Heart left ventricle (tissue), 16 donors: Measurements from ENCODE around the gene CNST. TPM values are rescaled to one million over a fixed set of nuclear protein-coding genes. Genes with fewer than 3 reads are reported as not detected.

Experiments used
- ATAC-seq, 4 donors: fragments of 200-7000 bp; cut with Tn5 transposase; one replicate each; pipeline ENCODE4 v1.9.1; 2020 to 2022; ENCODE audit warnings: moderate library complexity in 4 of 4, mild to moderate bottlenecking in 3 of 4, moderate number of reproducible peaks in 1 of 4
- DNase-seq, 5 donors: peaks; one replicate each; pipeline ENCODE4 v3.0.0-alpha.2; 2020
- H3K27ac ChIP-seq, 12 donors: fragments of 200-600 bp; sonication (generic) in 4 of 12; one replicate each; pipeline versions ENCODE4 v1.5.0 to v1.8.0; 2016 to 2022; ENCODE audit warnings: mild to moderate bottlenecking in 2 of 12
- H3K27me3 ChIP-seq, 9 donors: fragments of 200-600 bp; sonication (generic) in 2 of 9; one replicate each; pipeline versions ENCODE4 v1.5.1 to v1.8.0; 2016 to 2022; ENCODE audit warnings: mild to moderate bottlenecking in 3 of 9
- H3K36me3 ChIP-seq, 9 donors: fragments of 200-600 bp; sonication (generic) in 2 of 9; one replicate each; pipeline versions ENCODE4 v1.5.0 to v1.8.0; 2018 to 2022; ENCODE audit warnings: mild to moderate bottlenecking in 2 of 9
- H3K4me1 ChIP-seq, 12 donors: fragments of 200-600 bp; sonication (generic) in 4 of 12; one replicate each; pipeline versions ENCODE4 v1.5.0 to v1.8.0; 2016 to 2022; ENCODE audit warnings: mild to moderate bottlenecking in 3 of 12
- H3K4me3 ChIP-seq, 12 donors: fragments of 200-600 bp; sonication (generic) in 4 of 12; one replicate each; pipeline versions ENCODE4 v1.5.0 to v1.8.0; 2017 to 2022; ENCODE audit warnings: mild to moderate bottlenecking in 9 of 12, moderate library complexity in 4 of 12
- H3K9me3 ChIP-seq, 12 donors: fragments of 200-600 bp; sonication (generic) in 4 of 12; one replicate each; pipeline versions ENCODE4 v1.5.0 to v1.8.0; 2016 to 2022; ENCODE audit warnings: mild to moderate bottlenecking in 1 of 12
- POLR2A ChIP-seq, 2 donors: fragments of 450-650 bp; IDR thresholded peaks; one replicate each; pipeline ENCODE4 v1.6.1; 2017; ENCODE audit warnings: antibody characterized with exemption in 2 of 2, mild to moderate bottlenecking in 2 of 2, moderate library complexity in 2 of 2
- WGBS, 4 donors: extraction: QIAGEN DNeasy Blood & Tissue Kit in 2 of 4; methylation state at CpG; one replicate each; pipeline versions ENCODE4 v1.1.5 to v1.1.7; 2013 to 2018; 5-methylcytosine and 5-hydroxymethylcytosine counted together
- intact Hi-C, 10 donors: fragments of 100-400 bp; cut with DNase I; formaldehyde crosslinking; loops; one replicate each; pipeline versions ENCODE4 v1.11.1 to v1.14.2; 2022
- polyA plus RNA-seq, 2 donors: library from polyadenylated mRNA; stranded (reverse); fragments of 200-250 nt; gene quantifications; one replicate each; pipeline ENCODE4 v1.2.3, GENCODE V29; 2013
- total RNA-seq, 9 donors: library from RNA; depleted of rRNA in 2 of 9; stranded (reverse); fragments of >200 nt in 2 of 9; fragmentation: NEBNext Ultra II Directional in 3 of 9; extraction: Animal tissue kit (Norgen Biotek cat#: 25700) in 3 of 9; gene quantifications; one replicate each; pipeline versions ENCODE4 v1.1.0 to v1.2.4, GENCODE V29; 2016 to 2023
- TF ChIP-seq, protein P1 (sequence below), 12 donors: fragments of 200-600 bp; sonication (generic) in 4 of 12; IDR thresholded peaks; one replicate each; pipeline versions ENCODE4 v1.5.0 to v1.8.0; 2018 to 2022; ENCODE audit warnings: antibody characterized with exemption in 12 of 12, mild to moderate bottlenecking in 5 of 12
- donor health status: ischemic (EF 13 %, LVEDD 7.1; RV severe dilation, severe dysfunction).
- donor health status: healthy with polysubstance abuse.
- donor health status: DM: no; HTN: yes; CAD: no.
- donor health status: DM: no; HTN: no; CAD: no.
- donor health status: ischemic (EF 25% LVEDD 6.9; RV normal size, moderate dysfunction).
- donor health status: ischemic (EF 25% LVEDD 5.7; RV mildly dilated, moderate dysfunction).
- donor health status: healthy.
- donor health status: DM: yes; HTN: yes; CAD: no.
- donor health status: ischemic (EF 35%, LVEDD 5.7; RV mildly dilated, moderate dysfunction).
- donor health status: nonischemic (EF 11% LVEDD 7.7; RV severe dilation, severe dysfunction).
- donor health status: DM: yes; HTN: yes; CAD: no.
- donor health status: PGD.
- donor health status: ischemic (EF 29% LVEDD 5.4; RV normal size, mild dysfunction).
- donor health status: nonischemic (EF 23%, LVEDD 6.1; RV moderate dilation, normal function).

CNST gene
- total and polyA plus RNA-seq, 11 donors = 3.9 to 23.9 (median 17.6) TPM

DNA sequence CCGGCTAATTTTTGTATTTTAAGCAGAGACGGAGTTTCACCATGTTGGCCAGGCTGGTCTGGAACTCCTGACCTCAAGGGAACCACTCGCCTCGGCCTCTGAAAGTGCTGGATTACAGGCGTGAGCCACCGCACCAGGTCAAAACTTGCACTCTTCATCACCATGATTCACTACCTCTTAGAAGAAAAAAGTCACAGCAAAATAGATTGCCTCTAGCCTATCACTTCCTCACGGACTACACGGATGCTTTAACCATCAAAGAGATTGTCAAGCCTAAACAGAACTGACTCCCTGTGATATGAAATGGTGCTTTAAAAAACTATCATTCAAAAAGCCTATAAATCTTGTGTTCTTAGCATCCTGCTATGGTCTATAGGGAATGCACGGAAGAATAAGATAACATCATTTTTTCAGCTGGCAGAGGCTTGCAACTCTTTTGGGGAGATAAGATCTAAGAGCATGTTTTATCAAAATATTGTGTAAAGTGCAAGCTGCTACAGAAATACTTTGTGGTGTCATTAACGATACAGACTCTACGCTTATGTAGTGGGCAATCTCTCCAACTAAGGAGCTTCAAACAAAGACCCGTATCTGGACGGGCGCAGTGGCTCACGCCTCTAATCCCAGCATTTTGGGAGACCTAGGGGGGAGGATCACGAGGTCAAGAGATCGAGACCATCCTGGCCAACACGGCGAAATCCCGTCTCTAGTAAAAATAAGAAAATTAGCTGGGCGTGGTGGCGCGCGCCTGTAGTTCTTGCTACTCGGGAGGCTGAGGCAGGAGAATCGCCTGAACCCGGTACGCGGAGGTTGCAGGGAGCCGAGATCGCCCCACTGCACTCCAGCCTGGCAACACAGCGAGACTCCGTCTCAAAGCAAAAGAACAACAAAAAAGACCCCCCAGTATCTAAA, 1.2 kb upstream of the CNST start:
- Histone ChIP-seq H3K4me3 (peak overlapping the region; percentile 65 to 99 (median 93)), H3K27ac (peak overlapping the region; percentile 66 to 98 (median 96)), H3K9me3 (no peaks in the 10 kb centered on the region), H3K4me1 (peaks cover 15 to 48% (median 41%) of the 10 kb centered on the region in 12 donors), H3K36me3 (peaks cover 0 to 37% (median 21%) of the 10 kb centered on the region in 9 donors), H3K27me3 (no peaks in the 10 kb centered on the region)
- 34 to 43% (median 36%) methylated on average over 30 to 33 of the region's 33 CpGs for WGBS, 4 donors
- no peak for ATAC-seq
- TF ChIP-seq, protein P1, sequence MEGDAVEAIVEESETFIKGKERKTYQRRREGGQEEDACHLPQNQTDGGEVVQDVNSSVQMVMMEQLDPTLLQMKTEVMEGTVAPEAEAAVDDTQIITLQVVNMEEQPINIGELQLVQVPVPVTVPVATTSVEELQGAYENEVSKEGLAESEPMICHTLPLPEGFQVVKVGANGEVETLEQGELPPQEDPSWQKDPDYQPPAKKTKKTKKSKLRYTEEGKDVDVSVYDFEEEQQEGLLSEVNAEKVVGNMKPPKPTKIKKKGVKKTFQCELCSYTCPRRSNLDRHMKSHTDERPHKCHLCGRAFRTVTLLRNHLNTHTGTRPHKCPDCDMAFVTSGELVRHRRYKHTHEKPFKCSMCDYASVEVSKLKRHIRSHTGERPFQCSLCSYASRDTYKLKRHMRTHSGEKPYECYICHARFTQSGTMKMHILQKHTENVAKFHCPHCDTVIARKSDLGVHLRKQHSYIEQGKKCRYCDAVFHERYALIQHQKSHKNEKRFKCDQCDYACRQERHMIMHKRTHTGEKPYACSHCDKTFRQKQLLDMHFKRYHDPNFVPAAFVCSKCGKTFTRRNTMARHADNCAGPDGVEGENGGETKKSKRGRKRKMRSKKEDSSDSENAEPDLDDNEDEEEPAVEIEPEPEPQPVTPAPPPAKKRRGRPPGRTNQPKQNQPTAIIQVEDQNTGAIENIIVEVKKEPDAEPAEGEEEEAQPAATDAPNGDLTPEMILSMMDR (IDR thresholded peaks at IDR 0.05) = no peak
- no peak for TF ChIP-seq POLR2A (IDR thresholded peaks at IDR 0.05)
- intact Hi-C loops = loop anchor here (5.0 to 10.0 kb wide), 8 partner anchors 37 to 132 kb away; partner anchors contain the start of gene SMYD3 (in 1 of the 10)
- DNase-seq = no peak

DNA sequence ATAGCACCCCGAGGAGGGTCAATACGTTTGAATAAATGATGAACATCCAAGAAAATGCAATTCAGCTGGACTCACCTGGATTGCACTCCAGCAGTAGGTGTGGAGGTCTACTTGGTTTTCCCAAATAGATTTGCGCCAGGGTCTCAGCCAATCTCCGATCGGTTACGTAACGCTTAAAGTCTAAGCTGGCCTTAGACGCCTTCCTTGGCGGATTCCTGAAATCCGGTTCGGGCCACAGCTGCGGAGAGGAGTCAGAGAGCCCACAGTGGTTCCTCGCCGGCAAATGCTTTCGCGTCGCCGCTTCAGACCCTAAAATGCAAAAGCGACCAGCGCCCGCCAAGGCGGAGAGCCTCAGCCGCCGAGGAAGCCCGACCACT, 517 bp upstream of the CNST start:
- no peak for DNase-seq
- Histone ChIP-seq H3K4me1 (peaks cover 15 to 55% (median 47%) of the 10 kb centered on the region in 12 donors), H3K9me3 (no peaks in the 10 kb centered on the region), H3K4me3 (peak overlapping the region; percentile 65 to 99 (median 93)), H3K27me3 (no peaks in the 10 kb centered on the region), H3K27ac (peak overlapping the region; percentile 66 to 98 (median 96)), H3K36me3 (peaks cover 0 to 31% (median 17%) of the 10 kb centered on the region in 9 donors)
- TF ChIP-seq POLR2A (IDR thresholded peaks at IDR 0.05) = no peak
- TF ChIP-seq, protein P1 (IDR thresholded peaks at IDR 0.05) = no peak
- intact Hi-C loops = loop anchor here (1.0 to 10.0 kb wide), 12 partner anchors 37 to 134 kb away; partner anchors contain the start of gene SMYD3 (in 1 of the 10)
- 0% methylated on average over 12 to 25 of the region's 25 CpGs for WGBS, 4 donors
- ATAC-seq = peak in 2 of 4 donors; percentile 0 to 3

DNA sequence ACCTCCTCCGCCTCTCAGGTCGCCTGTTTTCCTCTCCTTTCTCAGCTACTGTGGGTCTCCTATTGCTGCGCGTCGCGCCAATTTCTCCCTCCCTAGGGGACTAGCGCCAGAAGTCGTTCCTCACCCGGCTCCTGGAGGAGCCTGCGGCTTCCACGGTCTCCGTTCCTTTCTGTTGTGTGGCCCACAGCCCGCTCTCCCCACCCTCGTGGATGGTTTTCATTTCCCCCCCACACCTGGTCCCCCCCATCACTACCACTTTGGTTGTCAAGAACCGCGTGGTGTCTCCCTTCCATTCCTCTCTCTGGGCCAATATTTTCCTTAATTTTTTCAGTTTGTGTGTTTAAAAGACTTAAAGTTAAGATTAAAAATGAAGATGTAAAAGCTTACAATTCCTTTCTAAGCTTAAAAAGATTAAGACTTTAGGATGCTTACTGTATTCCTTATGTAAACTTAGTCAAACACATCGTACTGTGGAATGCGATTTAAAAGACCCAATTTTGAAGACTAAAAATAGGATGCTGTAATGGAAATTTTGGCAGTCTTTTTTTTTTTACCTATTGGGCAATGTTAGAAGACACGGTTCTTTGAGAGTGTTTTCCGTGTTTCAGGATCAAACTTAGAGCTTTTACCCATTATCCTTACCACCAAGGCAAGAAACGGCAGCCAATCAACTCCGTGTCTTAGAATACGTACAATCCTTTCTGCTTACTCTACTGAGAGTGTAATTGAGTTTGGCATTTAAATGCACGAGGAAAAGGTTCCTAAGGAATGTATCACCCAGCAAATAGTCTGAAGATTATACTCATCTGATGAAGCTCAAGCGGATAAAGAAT, 773 bp downstream of the CNST start:
- WGBS, 4 donors = 1 to 3% (median 2%) methylated on average over 25 of the region's 25 CpGs
- Histone ChIP-seq H3K9me3 (no peaks in the 10 kb centered on the region), H3K36me3 (peaks cover 0 to 22% (median 17%) of the 10 kb centered on the region in 9 donors), H3K27ac (peak overlapping the region; percentile 90 to 98 (median 96)), H3K4me1 (peaks cover 15 to 68% (median 57%) of the 10 kb centered on the region in 12 donors), H3K4me3 (peak overlapping the region; percentile 65 to 99 (median 93)), H3K27me3 (no peaks in the 10 kb centered on the region)
- ATAC-seq (peak in 3 of 4 donors; percentile 2 to 41 (median 37)), DNase-seq (peak in 1 of 5 donors; percentile 63)
- intact Hi-C loops = loop anchor here (1.0 to 10.0 kb wide), 12 partner anchors 35 to 132 kb away; partner anchors contain the start of gene SMYD3 (in 1 of the 10)
- no peak for TF ChIP-seq POLR2A (IDR thresholded peaks at IDR 0.05)
- TF ChIP-seq, protein P1 (IDR thresholded peaks at IDR 0.05) = peak in 1 of 12 donors; percentile 0
